Activated B cell treated with CpG ODN at 0.5 μM for 24 hours (primary cell): Measurements from ENCODE around the gene COPA. TPM values are rescaled to one million over a fixed set of nuclear protein-coding genes. Genes with fewer than 3 reads are reported as not detected.

ENCODE experiments used
- ATAC-seq: fragments of 200-7000 bp; cut with Tn5 transposase; one replicate; pipeline ENCODE4 v1.10.0; 2021; ENCODE audit warnings: low read depth, mild to moderate bottlenecking, moderate library complexity
- CTCF ChIA-PET: fragments of 350-600 bp; sonication (Branson Sonifier 250); formaldehyde crosslinking; loops from one replicate; lab custom pipeline; 2021; ENCODE audit warnings: antibody characterized with exemption; lab: Charles Lee
- POLR2A ChIA-PET: fragments of 350-600 bp; sonication (Branson Sonifier 250); formaldehyde crosslinking; loops from one replicate; lab custom pipeline; 2021; ENCODE audit warnings: antibody characterized with exemption; lab: Charles Lee
- DNase-seq: peaks from one replicate; pipeline ENCODE4 v3.0.0; 2022
- H3K27ac Mint-ChIP-seq: one replicate; pipeline ENCODE4 v1.8.0; 2020; ENCODE audit warnings: mixed read lengths
- H3K27me3 Mint-ChIP-seq: one replicate; pipeline ENCODE4 v1.8.0; 2021; ENCODE audit warnings: mixed read lengths
- H3K36me3 Mint-ChIP-seq: one replicate; pipeline ENCODE4 v1.8.0; 2021; ENCODE audit warnings: low read depth, mixed read lengths
- H3K4me1 Mint-ChIP-seq: one replicate; pipeline ENCODE4 v1.8.0; 2021; ENCODE audit warnings: mixed read lengths
- H3K4me3 Mint-ChIP-seq: one replicate; pipeline ENCODE4 v1.8.0; 2020; ENCODE audit warnings: mild to moderate bottlenecking, mixed read lengths
- H3K9me3 Mint-ChIP-seq: one replicate; pipeline ENCODE4 v1.8.0; 2020; ENCODE audit warnings: mixed read lengths
- CTCF ChIP-seq: fragments of 200-600 bp; IDR thresholded peaks from one replicate; pipeline ENCODE4 v1.8.0; 2022; ENCODE audit warnings: antibody characterized with exemption, mild to moderate bottlenecking
- intact Hi-C: fragments of 100-400 bp; cut with micrococcal nuclease; formaldehyde crosslinking; loops from one replicate; pipeline ENCODE4 v1.15.1; 2024
- total RNA-seq: library from RNA; stranded (reverse); gene quantifications from 2 replicates; pipeline ENCODE4 v1.2.3, GENCODE V29; 2022

The COPA gene
- total RNA-seq, 1 donor from 2014 or later: 174 TPM

GRCh38 chr1:160362168-160362957 lies 19.3 kb upstream of the COPA start:
- ChIA-PET CTCF (interaction anchor here (1.3 kb wide), 1 partner anchor 14 kb away, joined by 7 read pairs; no protein-coding TSS in a partner anchor), POLR2A (interaction anchor here (0.6 kb wide), 2 partner anchors 45 to 86 kb away, joined by 3 to 4 read pairs; no protein-coding TSS in a partner anchor)
- no peaks in the 10 kb centered on the region for H3K27me3 Mint-ChIP-seq
- no peaks in the 10 kb centered on the region for H3K4me1 Mint-ChIP-seq
- intact Hi-C loops: no loop called here
- no peak overlapping the region for H3K27ac Mint-ChIP-seq
- no peak for ATAC-seq
- H3K9me3 Mint-ChIP-seq: no peaks in the 10 kb centered on the region
- H3K4me3 Mint-ChIP-seq: no peak overlapping the region
- no peak for DNase-seq
- TF ChIP-seq CTCF: no peak
- peaks cover 38% of the 10 kb centered on the region for H3K36me3 Mint-ChIP-seq

GRCh38 chr1:160361814-160362167 lies 18.7 kb upstream of the COPA start:
- Mint-ChIP-seq H3K9me3 (no peaks in the 10 kb centered on the region), H3K27ac (no peak overlapping the region), H3K27me3 (no peaks in the 10 kb centered on the region), H3K4me3 (no peak overlapping the region), H3K36me3 (peaks cover 43% of the 10 kb centered on the region), H3K4me1 (no peaks in the 10 kb centered on the region)
- ChIA-PET CTCF (interaction anchor here (1.3 kb wide), 1 partner anchor 15 kb away, joined by 7 read pairs; no protein-coding TSS in a partner anchor), POLR2A (no interaction called here)
- DNase-seq (no peak), ATAC-seq (no peak)
- TF ChIP-seq CTCF: no peak
- intact Hi-C loops: no loop called here

GRCh38 chr1:160361199-160361598 lies 18.1 kb upstream of the COPA start:
- Mint-ChIP-seq H3K36me3 (peaks cover 49% of the 10 kb centered on the region), H3K4me1 (no peaks in the 10 kb centered on the region), H3K27me3 (no peaks in the 10 kb centered on the region), H3K4me3 (no peak overlapping the region), H3K9me3 (no peaks in the 10 kb centered on the region), H3K27ac (no peak overlapping the region)
- CTCF ChIA-PET: interaction anchor here (0.8 kb wide), 1 partner anchor 16 kb away, joined by 3 read pairs; no protein-coding TSS in a partner anchor
- no peak for TF ChIP-seq CTCF
- no peak for ATAC-seq
- POLR2A ChIA-PET: no interaction called here
- intact Hi-C loops: no loop called here
- DNase-seq: no peak

- Mint-ChIP-seq H3K27ac (no peak overlapping the region), H3K9me3 (no peaks in the 10 kb centered on the region), H3K36me3 (peaks cover 58% of the 10 kb centered on the region), H3K4me3 (no peak overlapping the region), H3K4me1 (no peaks in the 10 kb centered on the region), H3K27me3 (no peaks in the 10 kb centered on the region)
- POLR2A ChIA-PET: no interaction called here
- no peak for ATAC-seq
- CTCF ChIA-PET: interaction anchor here (0.8 kb wide), 1 partner anchor 16 kb away, joined by 3 read pairs; no protein-coding TSS in a partner anchor
- no peak for TF ChIP-seq CTCF
- intact Hi-C loops: no loop called here
- no peak for DNase-seq
Observed at GRCh38 chr1:160360227-160360695, 17.2 kb upstream of the COPA start.

- CTCF ChIA-PET: no interaction called here
- TF ChIP-seq CTCF: no peak
Observed at GRCh38 chr1:160359559-160360226, 16.6 kb upstream of the COPA start.

More at GRCh38 chr1:160359559-160360226, 16.6 kb upstream of the COPA start:
- intact Hi-C loops: no loop called here
- no peak overlapping the region for H3K27ac Mint-ChIP-seq
- no peak overlapping the region for H3K4me3 Mint-ChIP-seq
- H3K4me1 Mint-ChIP-seq: no peaks in the 10 kb centered on the region
- peaks cover 64% of the 10 kb centered on the region for H3K36me3 Mint-ChIP-seq
- DNase-seq (no peak), ATAC-seq (no peak)
- H3K9me3 Mint-ChIP-seq: no peaks in the 10 kb centered on the region
- no peaks in the 10 kb centered on the region for H3K27me3 Mint-ChIP-seq
- POLR2A ChIA-PET: no interaction called here
